CMK (cell line): ENCODE results near the gene ARL17B.
"Not testable (repeated sequence)": the region's sequence is repeated elsewhere in the genome, so short reads cannot be mapped to it uniquely, and the experiment has no call there.

Experiments used
- DNase-seq: peaks from one replicate; pipeline ENCODE4 v3.0.0-alpha.2; 2010; ENCODE audit warnings: low read depth

Gene ARL17B

GRCh38 chr17:46361755-46362154, at the start of gene ARL17B:
Gene ARL17B, minus strand, starts transcription at chr17:46361766. Its CDS starts 3,369 bp downstream, at chr17:46358397.
- DNase-seq, result not testable (repeated sequence)

- DNase-seq, result not testable (repeated sequence)
These were observed 48.3 kb upstream of the ARL17B start for GRCh38 chr17:46409864-46410263.

GRCh38 chr17:46407155-46407554, 45.6 kb upstream of the ARL17B start:
- not testable (repeated sequence) for DNase-seq

GRCh38 chr17:46401033-46401787, 39.6 kb upstream of the ARL17B start:
- DNase-seq, result not testable (repeated sequence)

- not testable (repeated sequence) for DNase-seq
These were observed 39.0 kb upstream of the ARL17B start for GRCh38 chr17:46400543-46400942.

GRCh38 chr17:46399993-46400392, 38.4 kb upstream of the ARL17B start:
- DNase-seq, result not testable (repeated sequence)

- DNase-seq, result not testable (repeated sequence)
These were observed 34.7 kb upstream of the ARL17B start for GRCh38 chr17:46396292-46396691.

GRCh38 chr17:46393702-46394101, 32.1 kb upstream of the ARL17B start:
- DNase-seq, result not testable (repeated sequence)

- not testable (repeated sequence) for DNase-seq
These were observed 23.9 kb upstream of the ARL17B start for GRCh38 chr17:46385491-46385890.

- DNase-seq, result not testable (repeated sequence)
These were observed 21.6 kb upstream of the ARL17B start for GRCh38 chr17:46383118-46383517.

- DNase-seq, result not testable (repeated sequence)
These were observed 11.9 kb upstream of the ARL17B start for GRCh38 chr17:46373418-46373817.

- not testable (repeated sequence) for DNase-seq
These were observed 11.0 kb upstream of the ARL17B start for GRCh38 chr17:46372236-46373229.

- not testable (repeated sequence) for DNase-seq
These were observed 6.0 kb upstream of the ARL17B start for GRCh38 chr17:46367520-46367919.

- not testable (repeated sequence) for DNase-seq
These were observed 326 bp downstream of the ARL17B start for GRCh38 chr17:46361145-46361735.

- not testable (repeated sequence) for DNase-seq
These were observed 7.7 kb downstream of the ARL17B start for GRCh38 chr17:46353856-46354255.

GRCh38 chr17:46349060-46349459, 12.5 kb downstream of the ARL17B start:
- DNase-seq, result not testable (repeated sequence)

GRCh38 chr17:46348345-46348744, 13.2 kb downstream of the ARL17B start:
- DNase-seq, result not testable (repeated sequence)

- DNase-seq, result not testable (repeated sequence)
These were observed 19.4 kb downstream of the ARL17B start for GRCh38 chr17:46342131-46342530.

- not testable (repeated sequence) for DNase-seq
These were observed 20.3 kb downstream of the ARL17B start for GRCh38 chr17:46341220-46341619.

- DNase-seq, result not testable (repeated sequence)
These were observed 66.7 kb downstream of the ARL17B start, which contains the start of gene LRRC37A for GRCh38 chr17:46294831-46295230. Gene LRRC37A, plus strand, starts transcription at chr17:46295131. Its CDS starts 3 bp downstream, at chr17:46295134.

GRCh38 chr17:46291618-46292017, 69.9 kb downstream of the ARL17B start:
- DNase-seq, result not testable (repeated sequence)
